Measurements from ENCODE around the gene MYRIP.

DNA sequence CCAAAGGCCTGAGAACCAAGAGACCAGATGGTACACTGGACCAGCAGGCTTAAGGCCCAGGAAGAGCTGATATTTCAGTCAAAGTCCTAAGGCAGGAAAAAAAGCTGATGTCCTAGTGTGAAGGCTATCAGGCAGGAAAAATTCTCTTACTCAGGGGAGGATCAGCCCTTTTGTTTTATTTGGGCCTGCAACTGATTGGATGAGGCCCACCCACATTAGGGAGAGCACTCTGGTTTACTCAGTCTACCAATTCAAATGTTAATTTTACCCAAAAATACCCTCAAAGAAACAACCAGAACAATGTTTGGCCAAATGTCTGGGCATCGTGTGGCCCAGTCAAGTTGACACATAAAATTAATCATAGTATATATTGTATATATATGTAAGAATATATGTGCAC is 24.5 kb upstream of the MYRIP start:
- TF ChIP-seq, protein P1, sequence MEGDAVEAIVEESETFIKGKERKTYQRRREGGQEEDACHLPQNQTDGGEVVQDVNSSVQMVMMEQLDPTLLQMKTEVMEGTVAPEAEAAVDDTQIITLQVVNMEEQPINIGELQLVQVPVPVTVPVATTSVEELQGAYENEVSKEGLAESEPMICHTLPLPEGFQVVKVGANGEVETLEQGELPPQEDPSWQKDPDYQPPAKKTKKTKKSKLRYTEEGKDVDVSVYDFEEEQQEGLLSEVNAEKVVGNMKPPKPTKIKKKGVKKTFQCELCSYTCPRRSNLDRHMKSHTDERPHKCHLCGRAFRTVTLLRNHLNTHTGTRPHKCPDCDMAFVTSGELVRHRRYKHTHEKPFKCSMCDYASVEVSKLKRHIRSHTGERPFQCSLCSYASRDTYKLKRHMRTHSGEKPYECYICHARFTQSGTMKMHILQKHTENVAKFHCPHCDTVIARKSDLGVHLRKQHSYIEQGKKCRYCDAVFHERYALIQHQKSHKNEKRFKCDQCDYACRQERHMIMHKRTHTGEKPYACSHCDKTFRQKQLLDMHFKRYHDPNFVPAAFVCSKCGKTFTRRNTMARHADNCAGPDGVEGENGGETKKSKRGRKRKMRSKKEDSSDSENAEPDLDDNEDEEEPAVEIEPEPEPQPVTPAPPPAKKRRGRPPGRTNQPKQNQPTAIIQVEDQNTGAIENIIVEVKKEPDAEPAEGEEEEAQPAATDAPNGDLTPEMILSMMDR (IDR thresholded peaks at IDR 0.05), result no peak
- no peak for TF ChIP-seq POLR2A (IDR thresholded peaks at IDR 0.05)

Data from testis (tissue), 2 donors.